Measurements from ENCODE around the gene HGS.
A peak's percentile ranks its signal among the peaks of the same experiment; 100 is the strongest.
"Not testable (repeated sequence)": the region's sequence is repeated elsewhere in the genome, so short reads cannot be mapped to it uniquely, and the experiment has no call there.

HGS gene

GRCh38 chr17:81717049-81717765 is 33.4 kb downstream of the HGS start:
- DNase-seq (ENCODE audit: insufficient read length, low spot score) (no peak), FAIRE-seq (no peak)

- FAIRE-seq (no peak), DNase-seq (ENCODE audit: insufficient read length, low spot score) (no peak)
Observed at GRCh38 chr17:81717766-81718089, 33.9 kb downstream of the HGS start.

- DNase-seq (ENCODE audit: insufficient read length, low spot score), result no peak
- no peak for FAIRE-seq
Observed at GRCh38 chr17:81719410-81720266, 35.8 kb downstream of the HGS start.

GRCh38 chr17:81720267-81721071 is 36.7 kb downstream of the HGS start:
- FAIRE-seq (no peak), DNase-seq (ENCODE audit: insufficient read length, low spot score) (no peak)

DNA sequence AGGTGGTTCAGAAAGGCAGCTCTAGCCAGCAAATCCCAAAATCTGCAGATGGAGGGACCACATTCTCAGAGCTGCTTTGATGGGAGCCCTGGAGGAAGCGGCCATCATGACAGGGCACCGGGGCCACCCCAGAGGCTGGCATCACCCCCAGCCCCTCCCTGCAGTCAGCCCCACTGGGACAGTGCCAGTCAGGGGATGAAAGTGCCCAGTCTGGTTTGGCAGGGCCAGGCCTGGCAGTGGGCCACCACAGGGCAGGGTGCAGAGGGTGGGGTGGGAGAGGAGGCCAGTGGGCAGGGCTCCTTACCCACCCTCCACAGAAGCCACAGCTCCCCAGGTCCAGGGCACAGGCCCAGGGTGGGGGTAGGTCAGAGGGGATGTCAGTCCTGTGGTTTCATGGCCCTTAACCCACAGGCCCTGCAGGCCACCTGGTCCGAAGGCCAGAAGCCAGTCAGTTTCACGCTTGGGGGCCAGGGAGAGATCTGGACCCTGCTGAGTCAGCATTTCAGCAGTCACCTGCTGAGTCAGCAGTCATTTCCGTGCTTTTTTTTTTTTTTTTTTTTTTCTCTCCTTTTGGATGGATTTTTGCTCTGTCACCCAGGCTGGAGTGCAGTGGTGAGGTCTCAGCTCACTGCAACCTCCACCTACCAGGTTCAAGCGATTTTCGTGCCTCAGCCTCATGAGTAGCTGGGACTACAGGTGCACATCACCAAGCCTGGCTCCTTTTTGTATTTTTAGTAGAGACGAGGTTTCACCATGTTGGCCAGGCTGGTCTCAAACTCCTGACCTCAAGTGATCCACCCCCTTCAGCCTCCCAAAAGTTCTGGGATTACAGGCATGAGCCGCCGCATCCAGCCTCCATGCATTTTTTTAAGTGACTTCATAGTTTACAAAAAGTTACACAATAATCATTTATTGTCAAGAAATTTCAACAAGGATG is 38.6 kb downstream of the HGS start:
- no peak for FAIRE-seq

GRCh38 chr17:81723651-81724209 is 39.9 kb downstream of the HGS start:
- DNase-seq (ENCODE audit: insufficient read length, low spot score) (no peak), FAIRE-seq (no peak)

More for the DNA sequence above, 38.6 kb downstream of the HGS start:
- no peak for DNase-seq (ENCODE audit: insufficient read length, low spot score)

GRCh38 chr17:81725439-81725838 is 41.6 kb downstream of the HGS start:
- no peak for DNase-seq (ENCODE audit: insufficient read length, low spot score)

GRCh38 chr17:81726004-81726403 is 42.2 kb downstream of the HGS start:
- FAIRE-seq (no peak), DNase-seq (ENCODE audit: insufficient read length, low spot score) (no peak)

More at GRCh38 chr17:81725439-81725838, 41.6 kb downstream of the HGS start:
- FAIRE-seq, result no peak

DNA sequence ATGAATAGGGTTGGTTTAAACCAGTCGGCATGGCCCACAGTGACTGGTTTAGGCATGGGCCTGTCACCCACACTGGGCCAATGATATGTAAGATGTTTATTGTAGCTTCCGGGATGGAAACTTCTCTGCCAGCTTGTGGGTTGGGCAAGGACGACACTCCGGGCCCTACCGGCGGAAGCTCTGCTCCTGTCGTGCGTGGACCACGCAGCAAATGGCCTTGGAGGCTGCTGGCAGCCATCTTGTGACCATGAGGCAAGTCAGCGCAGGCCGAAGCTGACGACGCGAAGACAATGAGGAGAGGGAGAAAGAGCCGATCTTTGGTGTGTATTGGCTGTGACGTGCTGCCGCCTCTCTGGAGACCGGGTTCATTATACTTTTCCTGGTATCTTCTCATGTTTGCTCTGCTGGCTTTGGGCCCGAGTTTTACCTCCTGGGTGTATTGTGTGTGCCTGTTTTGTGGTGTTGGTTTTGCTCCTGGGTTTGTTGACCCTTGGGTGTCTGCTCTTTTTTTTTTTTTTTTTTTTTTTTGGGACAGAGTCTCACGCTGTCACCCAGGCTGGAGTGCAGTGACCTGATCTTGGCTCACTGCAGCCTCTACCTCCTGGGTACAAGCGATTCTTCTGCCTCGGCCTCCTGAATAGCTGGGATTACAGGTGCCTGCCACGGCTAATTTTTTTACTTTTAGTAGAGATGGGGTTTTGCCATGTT is 43.7 kb downstream of the HGS start:
- DNase-seq (ENCODE audit: insufficient read length, low spot score), result no peak
- no peak for FAIRE-seq

DNA sequence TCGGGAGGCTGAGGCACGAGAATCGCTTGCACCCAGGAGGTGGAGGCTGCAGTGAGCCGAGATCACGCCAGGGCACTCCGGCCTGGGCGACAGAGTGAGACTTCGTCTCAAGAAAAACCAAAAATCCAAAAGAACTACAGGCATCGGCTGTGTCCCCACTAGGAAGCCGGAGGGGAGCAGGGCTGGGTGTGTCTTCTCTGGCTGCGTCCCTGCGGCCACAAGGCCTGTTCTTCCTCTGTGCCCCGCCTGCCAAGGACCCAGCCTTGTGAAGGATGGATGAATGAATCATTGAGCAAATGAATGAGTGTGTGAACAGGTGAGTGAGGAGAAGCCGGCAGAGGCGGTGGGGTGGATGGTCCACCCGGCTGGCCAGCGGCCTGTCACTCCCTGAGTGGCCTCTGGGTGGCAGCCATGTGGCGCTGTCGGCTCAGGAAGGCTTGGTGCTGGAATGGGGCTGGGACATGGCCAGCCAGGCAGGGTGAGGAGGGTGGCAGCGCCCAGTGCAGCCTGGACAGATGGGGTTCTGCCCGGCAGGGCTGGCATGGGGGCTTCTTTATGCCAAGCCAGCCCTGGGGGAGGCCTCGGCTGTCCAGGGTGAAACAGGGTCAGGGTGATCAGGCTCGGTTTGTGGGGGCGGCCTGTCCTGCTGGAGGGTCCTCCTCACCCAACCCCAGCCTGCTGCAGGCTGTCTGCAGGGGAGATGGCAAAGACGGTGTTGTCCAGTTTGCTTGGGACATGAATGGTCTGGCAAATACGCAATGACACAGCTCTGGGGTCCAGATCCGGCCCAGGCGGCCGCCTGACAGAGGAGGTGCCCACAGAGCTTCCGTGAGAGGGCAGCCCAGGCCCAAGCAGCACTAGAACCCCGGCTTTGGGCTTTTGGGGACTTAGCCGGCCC is 49.9 kb downstream of the HGS start:
- FAIRE-seq (peak; percentile 94), DNase-seq (ENCODE audit: insufficient read length, low spot score) (peak; percentile 94)

GRCh38 chr17:81734405-81735263 is 50.8 kb downstream of the HGS start:
- no peak for DNase-seq (ENCODE audit: insufficient read length, low spot score)
- FAIRE-seq, result no peak

DNA sequence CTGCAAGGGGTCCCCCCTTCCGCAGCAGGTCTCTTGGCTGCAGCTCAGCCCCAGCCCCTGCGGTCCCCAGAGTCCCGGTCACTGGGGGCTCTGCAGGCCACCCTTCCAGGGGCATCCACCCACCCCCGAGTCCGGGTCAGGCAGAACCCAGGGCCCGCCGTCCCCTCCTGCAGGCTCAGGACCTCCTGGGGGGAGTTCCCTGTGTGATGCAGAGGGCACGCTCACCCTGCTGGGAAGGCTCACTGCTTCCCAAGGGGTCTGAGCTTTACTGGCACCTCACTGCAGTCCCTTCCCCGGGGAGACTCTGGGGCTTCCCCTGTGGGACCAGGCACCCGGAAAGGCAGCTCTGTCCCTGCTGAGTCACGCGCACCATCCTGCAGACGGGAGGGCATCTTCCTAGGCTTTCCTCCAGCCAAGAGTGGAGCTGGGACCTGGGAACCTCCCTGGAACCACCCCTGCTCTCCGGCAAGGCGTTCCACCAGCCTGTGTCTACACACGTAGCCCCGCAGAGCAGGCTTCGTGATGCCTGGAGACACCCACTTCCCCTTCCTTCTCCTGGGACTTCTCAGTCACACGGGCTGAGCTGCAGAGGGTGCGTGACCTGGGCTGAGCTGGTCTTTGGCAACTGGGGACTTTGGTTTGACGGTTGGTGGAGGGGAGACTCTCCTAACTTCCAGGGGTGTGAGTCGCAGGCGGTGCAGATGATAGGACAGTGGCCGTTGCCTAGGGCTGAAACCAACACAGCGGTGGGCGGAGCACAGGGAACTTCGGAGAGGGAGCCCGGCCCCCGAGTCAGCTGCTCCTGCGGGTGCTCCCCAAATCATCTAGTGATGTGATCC is 51.7 kb downstream of the HGS start:
- FAIRE-seq, result no peak
- DNase-seq (ENCODE audit: insufficient read length, low spot score), result no peak

DNA sequence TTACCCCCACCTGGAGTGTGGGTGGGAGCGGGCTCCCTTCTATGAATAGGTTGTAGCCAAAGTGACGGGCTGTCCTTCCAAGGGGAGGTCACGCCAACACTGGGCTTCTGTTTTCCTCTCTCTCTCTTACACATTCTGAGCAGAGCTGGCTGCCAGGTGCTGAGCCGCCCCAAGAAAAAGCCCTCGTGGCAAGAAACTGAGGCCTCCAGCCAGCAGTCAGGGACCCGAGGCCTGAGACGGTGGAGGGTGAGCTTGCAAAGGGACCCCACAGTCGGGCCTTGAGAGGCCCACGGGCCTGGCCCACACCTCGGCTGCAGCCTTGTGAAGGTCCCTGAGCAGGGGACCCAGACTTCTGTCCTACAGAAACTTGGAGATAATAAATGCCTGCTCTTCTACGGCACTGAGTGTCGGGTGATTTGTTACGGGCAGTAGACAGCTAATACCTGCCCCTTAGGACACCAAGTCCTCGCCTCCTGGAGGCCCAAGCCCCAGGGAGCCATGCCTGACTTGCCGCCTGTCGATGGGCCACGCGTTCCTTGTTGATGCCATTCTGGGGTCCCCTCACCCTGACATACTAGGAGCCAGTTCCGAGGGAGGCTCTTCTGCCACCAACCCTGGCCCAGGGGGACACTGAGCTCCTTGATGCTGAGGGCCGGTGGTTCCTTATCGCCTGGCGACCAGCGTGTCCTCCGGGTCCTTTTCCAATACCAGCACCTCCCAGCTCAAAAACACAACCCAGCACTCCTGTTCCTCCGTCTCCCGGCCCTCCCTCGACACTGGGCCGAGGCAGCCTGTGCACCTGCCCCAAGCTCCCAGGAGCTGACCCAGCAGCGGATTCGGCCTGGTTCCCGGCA is 54.4 kb downstream of the HGS start:
- no peak for FAIRE-seq
- no peak for DNase-seq (ENCODE audit: insufficient read length, low spot score)

DNA sequence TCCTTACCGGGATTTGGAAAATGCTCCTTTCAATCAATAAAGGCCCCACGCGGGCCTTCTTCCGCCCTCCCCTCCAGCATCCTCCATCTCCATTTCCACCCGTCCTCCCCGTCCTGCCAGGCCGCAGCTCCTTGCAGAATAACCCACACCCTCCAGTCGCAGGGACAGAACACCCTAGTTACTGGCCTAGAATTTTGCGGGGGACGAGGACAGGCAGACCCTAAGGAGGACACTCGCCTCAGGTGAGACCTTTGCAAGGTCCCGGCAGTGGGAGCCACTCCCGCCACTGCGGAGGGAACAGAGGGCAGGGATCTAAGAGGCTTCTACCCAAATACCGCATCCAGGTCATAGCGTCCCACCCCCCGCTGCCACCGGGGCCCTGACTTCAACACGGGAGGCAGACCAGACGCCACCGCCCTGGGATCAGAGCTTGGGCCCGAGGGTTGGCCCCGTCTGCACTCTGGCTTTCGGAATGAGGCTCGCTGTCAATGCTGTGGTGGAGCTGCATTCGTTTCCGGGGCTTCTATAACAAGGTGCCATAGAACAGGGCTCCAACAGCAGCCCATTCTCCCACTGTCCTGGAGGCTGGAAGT is 55.1 kb downstream of the HGS start:
- no peak for DNase-seq (ENCODE audit: insufficient read length, low spot score)
- FAIRE-seq, result no peak

DNA sequence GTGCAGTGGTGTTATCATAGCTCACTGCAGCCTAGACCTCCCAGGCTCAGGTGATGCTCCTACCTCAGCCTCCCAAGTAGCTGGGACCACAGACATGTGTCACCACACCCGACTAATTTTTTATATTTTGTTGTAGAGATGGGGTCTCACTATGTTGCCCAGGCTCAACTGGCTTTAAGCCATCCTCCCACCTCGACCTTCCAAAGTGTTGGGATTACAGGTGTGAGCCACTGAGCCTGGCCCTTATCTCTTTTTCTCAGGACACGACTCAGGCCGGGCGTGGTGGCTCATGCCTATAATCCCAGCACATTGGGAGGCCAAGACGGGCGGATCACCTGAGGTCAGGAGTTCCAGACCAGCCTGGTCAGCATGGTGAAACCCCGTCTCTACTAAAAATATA is 55.8 kb downstream of the HGS start:
- FAIRE-seq, result not testable (repeated sequence)

More for the DNA sequence above, 55.8 kb downstream of the HGS start:
- not testable (repeated sequence) for DNase-seq (ENCODE audit: insufficient read length, low spot score)

Measured in HTR-8/SVneo (cell line).